Measurements from ENCODE around the gene PRSS12.
A peak's percentile ranks its signal among the peaks of the same experiment; 100 is the strongest.
"Not testable (repeated sequence)": the region's sequence is repeated elsewhere in the genome, so short reads cannot be mapped to it uniquely, and the experiment has no call there.

Gene PRSS12

GRCh38 chr4:118318931-118319330, 33.9 kb downstream of the PRSS12 start:
- DNase-seq: no peak

GRCh38 chr4:118317691-118318090, 35.1 kb downstream of the PRSS12 start:
- DNase-seq: no peak

- no peak for DNase-seq
These were observed 38.6 kb downstream of the PRSS12 start for GRCh38 chr4:118314221-118314620.

- no peak for DNase-seq
These were observed 39.7 kb downstream of the PRSS12 start for GRCh38 chr4:118313098-118313497.

GRCh38 chr4:118308306-118309030, 44.3 kb downstream of the PRSS12 start:
- no peak for DNase-seq

- no peak for DNase-seq
These were observed 45.2 kb downstream of the PRSS12 start for GRCh38 chr4:118307643-118308042.

GRCh38 chr4:118299619-118300018, 53.2 kb downstream of the PRSS12 start:
- not testable (repeated sequence) for DNase-seq

GRCh38 chr4:118296729-118297128, 56.1 kb downstream of the PRSS12 start:
- no peak for DNase-seq

GRCh38 chr4:118290951-118291350, 61.9 kb downstream of the PRSS12 start:
- DNase-seq: no peak

GRCh38 chr4:118289794-118290193, 63.0 kb downstream of the PRSS12 start:
- no peak for DNase-seq

- DNase-seq: no peak
These were observed 64.9 kb downstream of the PRSS12 start for GRCh38 chr4:118287711-118288451.

- no peak for DNase-seq
These were observed 66.1 kb downstream of the PRSS12 start for GRCh38 chr4:118286685-118287084.

- no peak for DNase-seq
These were observed 66.9 kb downstream of the PRSS12 start for GRCh38 chr4:118285931-118286330.

- DNase-seq: no peak
These were observed 68.6 kb downstream of the PRSS12 start for GRCh38 chr4:118284169-118284568.

- no peak for DNase-seq
These were observed 70.1 kb downstream of the PRSS12 start for GRCh38 chr4:118282692-118283091.

- DNase-seq: no peak
These were observed 71.0 kb downstream of the PRSS12 start for GRCh38 chr4:118281611-118282442.

- no peak for DNase-seq
These were observed 72.1 kb downstream of the PRSS12 start for GRCh38 chr4:118280501-118281218.

- no peak for DNase-seq
These were observed 72.8 kb downstream of the PRSS12 start for GRCh38 chr4:118279920-118280432.

GRCh38 chr4:118279328-118279727, 73.5 kb downstream of the PRSS12 start:
- no peak for DNase-seq

- peak; percentile 32 for DNase-seq
These were observed 74.1 kb downstream of the PRSS12 start for GRCh38 chr4:118278473-118279274.

GRCh38 chr4:118277243-118277642, 75.6 kb downstream of the PRSS12 start:
- DNase-seq: no peak

GRCh38 chr4:118276580-118276979, 76.2 kb downstream of the PRSS12 start:
- DNase-seq: no peak
